Retinal pigment epithelial cell (primary cell): ENCODE measurements around the gene FOXD3.

Source experiments
- DNase-seq: peaks from one replicate; pipeline ENCODE4 v3.0.0-alpha.2; 2010; ENCODE audit warnings: low read depth
- H3K4me3 ChIP-seq: 2 replicates; pipeline ENCODE4 v1.5.1; 2011; ENCODE audit warnings: mild to moderate bottlenecking, low read length, control low read depth, moderate library complexity
- TF ChIP-seq, protein P1 (sequence below): conservative IDR thresholded peaks from 2 replicates; pipeline ENCODE4 v1.5.1; 2011; ENCODE audit warnings: low read depth, low read length, control low read depth, inconsistent platforms

The FOXD3 gene

DNA sequence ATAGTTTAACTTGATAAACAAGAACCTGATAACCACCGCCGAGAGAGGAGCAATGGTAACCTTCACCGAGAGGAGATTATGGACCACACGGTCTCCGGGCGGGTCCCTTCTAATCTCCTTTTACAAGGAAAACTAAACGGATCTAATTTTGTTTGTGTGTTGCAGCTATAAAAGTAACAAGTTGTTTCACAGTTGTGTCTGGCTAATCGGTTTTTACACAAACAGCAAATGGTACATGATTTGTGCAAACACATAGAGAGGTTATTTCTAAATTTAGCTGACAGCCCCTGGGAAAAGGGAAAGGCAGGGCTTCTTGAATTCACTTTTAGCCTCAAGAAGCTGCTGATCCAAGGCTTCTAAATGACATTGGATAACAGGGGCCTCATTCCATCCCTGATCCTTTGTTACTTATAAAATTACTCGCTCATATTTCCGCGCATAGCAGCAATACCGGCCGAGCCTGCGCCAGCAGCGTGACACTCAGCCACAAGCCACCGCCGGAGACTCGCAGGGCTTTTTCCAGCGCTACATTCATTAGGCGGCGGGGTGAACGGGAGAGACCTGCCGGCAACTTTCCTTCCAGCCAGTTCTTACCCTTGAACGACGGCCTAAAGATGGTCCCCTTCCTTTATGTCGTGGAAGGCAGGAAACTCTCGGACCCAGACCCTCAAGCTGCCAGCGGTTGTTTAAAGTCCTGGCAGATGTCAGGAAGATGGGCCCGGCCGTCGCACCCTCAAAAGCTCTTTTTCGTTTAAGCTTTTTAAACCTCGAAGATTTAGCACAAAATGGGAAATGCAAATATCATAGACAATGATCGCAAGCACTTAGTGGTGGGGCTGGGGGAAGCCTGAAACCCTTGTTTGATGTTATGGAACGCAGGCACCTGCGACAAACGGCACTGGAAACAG, 4.4 kb downstream of the FOXD3 start:
- no peak for DNase-seq
- H3K4me3 ChIP-seq = no peak overlapping the region
- TF ChIP-seq, protein P1, sequence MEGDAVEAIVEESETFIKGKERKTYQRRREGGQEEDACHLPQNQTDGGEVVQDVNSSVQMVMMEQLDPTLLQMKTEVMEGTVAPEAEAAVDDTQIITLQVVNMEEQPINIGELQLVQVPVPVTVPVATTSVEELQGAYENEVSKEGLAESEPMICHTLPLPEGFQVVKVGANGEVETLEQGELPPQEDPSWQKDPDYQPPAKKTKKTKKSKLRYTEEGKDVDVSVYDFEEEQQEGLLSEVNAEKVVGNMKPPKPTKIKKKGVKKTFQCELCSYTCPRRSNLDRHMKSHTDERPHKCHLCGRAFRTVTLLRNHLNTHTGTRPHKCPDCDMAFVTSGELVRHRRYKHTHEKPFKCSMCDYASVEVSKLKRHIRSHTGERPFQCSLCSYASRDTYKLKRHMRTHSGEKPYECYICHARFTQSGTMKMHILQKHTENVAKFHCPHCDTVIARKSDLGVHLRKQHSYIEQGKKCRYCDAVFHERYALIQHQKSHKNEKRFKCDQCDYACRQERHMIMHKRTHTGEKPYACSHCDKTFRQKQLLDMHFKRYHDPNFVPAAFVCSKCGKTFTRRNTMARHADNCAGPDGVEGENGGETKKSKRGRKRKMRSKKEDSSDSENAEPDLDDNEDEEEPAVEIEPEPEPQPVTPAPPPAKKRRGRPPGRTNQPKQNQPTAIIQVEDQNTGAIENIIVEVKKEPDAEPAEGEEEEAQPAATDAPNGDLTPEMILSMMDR = no peak

DNA sequence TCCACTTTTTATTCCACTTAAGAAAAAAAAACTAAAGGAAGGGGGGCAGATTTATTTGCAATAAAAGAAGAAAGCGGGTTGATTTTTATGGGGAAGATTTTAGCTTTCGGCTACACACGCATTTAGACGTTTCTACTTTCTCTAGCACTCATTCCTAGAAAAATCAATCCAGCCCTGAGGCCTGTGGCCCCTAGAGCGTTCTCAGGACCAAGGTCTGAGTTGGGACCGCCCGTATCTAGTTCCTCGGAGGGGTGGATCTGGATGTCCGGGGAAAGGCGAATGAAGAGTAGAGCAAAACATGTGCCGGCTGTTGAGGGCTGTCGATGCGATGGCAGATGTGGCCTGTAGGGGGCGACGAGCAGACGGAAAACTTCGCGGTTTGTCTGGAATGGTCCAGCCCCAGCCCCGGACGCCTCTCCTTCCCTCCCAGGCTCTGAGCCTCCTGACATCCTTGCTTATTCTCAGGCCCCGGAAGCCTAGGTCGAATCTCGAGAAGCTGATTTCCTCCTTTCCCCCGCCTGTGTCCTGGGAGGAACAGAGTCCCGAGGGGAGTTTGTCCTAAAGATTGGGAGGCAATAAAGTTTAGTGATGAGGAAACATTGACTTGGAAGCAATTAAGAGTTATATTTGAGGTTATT, 5.2 kb downstream of the FOXD3 start:
- DNase-seq = no peak
- H3K4me3 ChIP-seq = no peak overlapping the region
- TF ChIP-seq, protein P1 = peak; percentile 86

DNA sequence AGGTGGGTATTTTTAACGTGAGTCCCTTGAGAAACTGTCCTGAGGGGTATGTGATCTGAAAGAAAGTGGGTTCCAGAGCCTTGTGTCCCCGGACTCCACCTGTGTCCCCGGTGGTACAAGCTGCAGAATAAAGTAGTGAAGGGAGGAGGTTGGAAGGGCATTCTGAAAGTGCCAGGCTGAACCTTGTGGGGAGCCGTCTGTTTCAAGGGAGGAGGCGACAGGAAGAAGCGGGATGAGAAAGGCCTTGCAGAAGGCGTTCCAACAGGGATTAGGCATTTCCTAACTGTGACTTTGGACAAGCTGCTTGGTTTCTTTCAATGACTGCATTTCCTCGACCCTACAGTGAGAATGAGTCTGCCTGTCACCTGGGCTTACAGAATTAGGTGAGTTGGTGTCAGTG, 5.8 kb downstream of the FOXD3 start:
- no peak overlapping the region for H3K4me3 ChIP-seq
- TF ChIP-seq, protein P1 = no peak
- no peak for DNase-seq

DNA sequence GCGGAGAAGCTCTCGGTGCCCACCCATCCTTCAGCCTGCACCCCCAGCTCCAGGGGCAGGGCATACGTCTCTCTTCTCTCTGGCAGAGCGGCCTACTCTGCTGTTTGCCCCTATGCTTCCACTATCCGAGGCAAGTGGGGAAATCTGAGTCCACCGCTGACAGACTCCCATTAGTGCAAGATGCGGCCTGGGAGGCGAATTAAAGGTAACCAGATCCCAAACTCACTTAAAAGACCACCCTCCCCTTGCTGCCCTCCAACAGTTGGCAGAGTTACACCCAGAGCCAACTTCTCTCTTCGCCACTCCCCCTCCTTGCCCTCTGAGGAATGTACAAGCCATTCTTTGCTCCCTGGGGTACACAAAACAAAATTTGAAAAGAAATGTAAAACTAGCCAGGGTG, 6.4 kb downstream of the FOXD3 start:
- DNase-seq = no peak
- TF ChIP-seq, protein P1 = no peak
- H3K4me3 ChIP-seq = no peak overlapping the region

DNA sequence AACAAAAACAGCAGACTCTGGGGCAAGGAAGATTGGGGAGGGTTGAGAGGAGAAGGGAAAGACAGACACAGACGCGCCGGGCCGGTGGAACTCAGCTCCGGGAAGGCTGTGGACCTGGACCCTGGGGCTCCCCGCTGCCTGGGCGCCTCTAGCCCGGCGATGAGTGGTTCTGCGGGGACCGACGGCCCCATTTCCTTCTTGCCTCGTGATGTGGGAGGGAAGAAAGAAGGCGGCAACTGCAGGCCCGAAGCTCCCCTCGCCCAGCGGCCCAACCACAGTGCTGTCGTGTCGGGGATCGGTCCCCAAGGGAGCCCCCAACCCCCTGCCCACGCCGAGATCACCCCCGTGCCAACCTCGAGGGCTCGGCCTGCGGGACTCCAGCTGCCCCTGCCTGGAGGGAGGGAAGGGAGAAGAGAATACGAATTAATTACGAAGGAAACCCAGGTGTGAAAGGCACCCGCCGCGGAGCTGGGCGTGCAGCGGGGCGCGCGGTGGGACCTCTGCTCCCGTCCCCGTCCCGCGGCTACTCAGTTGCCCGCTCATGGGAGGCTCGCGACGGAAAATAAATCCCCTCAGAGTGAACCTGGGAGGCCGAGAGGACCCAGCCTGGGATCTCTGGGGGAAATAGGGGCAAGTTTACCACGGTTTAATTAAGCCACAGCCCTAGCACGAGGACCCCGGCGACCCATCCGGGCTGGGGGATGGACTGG, 7.4 kb downstream of the FOXD3 start:
- no peak overlapping the region for H3K4me3 ChIP-seq
- DNase-seq = no peak
- TF ChIP-seq, protein P1 = no peak

DNA sequence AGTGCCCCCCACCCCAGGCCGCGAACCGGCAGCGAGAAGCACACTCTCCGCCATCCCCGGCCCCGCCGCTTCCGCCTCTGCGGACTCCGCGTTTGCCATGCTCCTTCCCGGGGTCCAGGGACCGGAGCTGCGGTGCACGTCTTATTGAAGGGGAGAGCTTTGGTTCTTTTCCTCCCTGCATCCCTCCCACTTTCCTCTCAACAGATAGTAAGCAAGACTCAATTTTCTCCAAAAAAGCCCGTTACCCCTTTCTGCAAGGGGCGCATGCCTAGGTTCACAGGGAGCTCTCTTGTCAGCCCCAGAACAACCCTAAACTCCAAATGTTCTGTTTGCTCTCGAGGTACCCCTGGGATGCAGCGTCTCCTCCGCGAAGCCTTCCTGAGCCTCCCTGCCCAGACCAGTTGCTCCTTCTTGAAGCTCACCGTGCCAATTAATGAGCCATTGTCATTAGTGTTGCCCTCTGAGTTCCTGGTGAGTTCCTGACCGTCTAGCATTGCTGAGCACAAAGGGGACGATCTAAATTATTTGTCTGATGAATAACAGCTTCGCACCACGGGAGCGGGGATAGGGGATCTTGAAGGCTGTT, 8.1 kb downstream of the FOXD3 start:
- no peak for DNase-seq
- no peak overlapping the region for H3K4me3 ChIP-seq
- TF ChIP-seq, protein P1 = no peak
